Caco-2 (cell line): Measurements from ENCODE around the gene SEMA6D. TPM values are rescaled to one million over a fixed set of nuclear protein-coding genes. Genes with fewer than 3 reads are reported as not detected.
A peak's percentile ranks its signal among the peaks of the same experiment; 100 is the strongest.

Experiments used
- Bru-seq: library from RNA; stranded (reverse); fragments of 400-500 nt; gene quantifications from one replicate; lab custom pipeline; 2021; lab: Mats Ljungman, UMichigan
- BruChase-seq, 2 experiments: library from RNA; stranded (reverse); fragments of 400-500 nt; gene quantifications; one replicate each; lab custom pipeline; 2021; lab: Mats Ljungman, UMichigan
- BruUV-seq: library from RNA; stranded (reverse); fragments of 400-500 nt; replicated peaks from 2 replicates; lab custom pipeline; 2021; lab: Mats Ljungman, UMichigan
- CTCF ChIA-PET: fragments of 300-600 bp; sonication (Branson Sonifier 250); formaldehyde crosslinking; loops from one replicate; lab custom pipeline; 2022; ENCODE audit warnings: antibody characterized with exemption; lab: Charles Lee
- POLR2A ChIA-PET: fragments of 300-600 bp; sonication (Branson Sonifier 250); formaldehyde crosslinking; loops from one replicate; lab custom pipeline; 2022; ENCODE audit warnings: antibody characterized with exemption; lab: Charles Lee
- DNase-seq, 2 experiments: peaks; one replicate each; pipeline versions ENCODE4 v3.0.0 to v3.0.0-alpha.2; 2020 to 2022
- H3K27me3 ChIP-seq: replicated peaks from 2 replicates; pipeline ENCODE4 v1.6.0; 2011; ENCODE audit warnings: low read length; ENCODE audit not compliant: control insufficient read depth, insufficient read depth
- H3K36me3 ChIP-seq: 2 replicates; pipeline ENCODE4 v1.5.1; 2011; ENCODE audit warnings: low read length; ENCODE audit not compliant: control insufficient read depth, insufficient read depth
- H3K4me1 ChIP-seq: fragments of 250-450 bp; sonication (Bioruptor Pico); 2 replicates; pipeline ENCODE4 v1.5.1; 2020; ENCODE audit warnings: mild to moderate bottlenecking
- H3K4me3 ChIP-seq: 2 replicates; pipeline ENCODE4 v1.5.1; 2011; ENCODE audit warnings: low read depth, mild to moderate bottlenecking, control low read depth, low read length
- H3K9me3 ChIP-seq: fragments of 250-450 bp; sonication (Bioruptor Pico); 2 replicates; pipeline ENCODE4 v1.5.1; 2020; ENCODE audit warnings: mild to moderate bottlenecking, moderate library complexity
- H3K27ac Mint-ChIP-seq: one replicate; pipeline ENCODE4 v1.8.0; 2022; ENCODE audit warnings: mixed read lengths; ENCODE audit not compliant: unreplicated experiment
- H3K27me3 Mint-ChIP-seq: one replicate; pipeline ENCODE4 v1.8.0; 2022; ENCODE audit warnings: mixed read lengths; ENCODE audit not compliant: insufficient read depth, unreplicated experiment
- H3K36me3 Mint-ChIP-seq: one replicate; pipeline ENCODE4 v1.8.0; 2022; ENCODE audit warnings: mild to moderate bottlenecking, mixed read lengths; ENCODE audit not compliant: insufficient read depth, unreplicated experiment
- H3K4me1 Mint-ChIP-seq: one replicate; pipeline ENCODE4 v1.8.0; 2022; ENCODE audit warnings: low read depth, mixed read lengths; ENCODE audit not compliant: unreplicated experiment
- H3K4me3 Mint-ChIP-seq: one replicate; pipeline ENCODE4 v1.8.0; 2022; ENCODE audit warnings: mild to moderate bottlenecking, moderate library complexity, mixed read lengths; ENCODE audit not compliant: unreplicated experiment
- H3K9me3 Mint-ChIP-seq: one replicate; pipeline ENCODE4 v1.8.0; 2022; ENCODE audit warnings: mixed read lengths; ENCODE audit not compliant: unreplicated experiment
- CTCF ChIP-seq, 2 experiments: fragments of 200-600 bp in 1 of 2; IDR thresholded peaks; 1 replicate in 1 of 2; 2 replicates in 1 of 2; pipeline versions ENCODE4 v1.5.1 to v1.8.0; 2011 to 2022; ENCODE audit warnings: antibody characterized with exemption in 1 of 2, control low read depth in 1 of 2, inconsistent platforms in 1 of 2, low read depth in 1 of 2, low read length in 1 of 2, mild to moderate bottlenecking in 1 of 2, moderate library complexity in 1 of 2; ENCODE audit not compliant: insufficient read depth in 1 of 2, severe bottlenecking in 1 of 2, unreplicated experiment in 1 of 2
- intact Hi-C: fragments of 100-400 bp; cut with micrococcal nuclease; formaldehyde crosslinking; loops from one replicate; pipeline ENCODE4 v1.10.0; 2022; ENCODE audit not compliant: unreplicated experiment
- long read RNA-seq: library from polyadenylated mRNA; stranded (forward); transcript quantifications from one replicate; pipeline ENCODE4 v2.0.0, GENCODE V29; 2022
- total RNA-seq: library from RNA; stranded (reverse); gene quantifications from 2 replicates; pipeline ENCODE4 v1.2.3, GENCODE V29; 2022

The SEMA6D gene
- 0.18 and 0.67 TPM in 2 replicates for total RNA-seq
- Bru-seq, nascent RNA = percentile 21 among the genes with signal in this experiment
- percentile 21 among the genes with signal in this experiment for BruChase-seq, experiment 1, labeled RNA remaining after a 2-hour chase
- percentile 11 among the genes with signal in this experiment for BruChase-seq, experiment 2, labeled RNA remaining after a 6-hour chase
- long read RNA-seq = 0 reads

GRCh38 chr15:47717036-47717612 lies at the start of gene SEMA6D:
TSS of gene SEMA6D (plus strand) at chr15:47717505. CDS start at chr15:47759799, 42,294 bp downstream.
- Mint-ChIP-seq H3K4me3 (peak within 1 kb of the TSS; percentile 64), H3K27me3 (peaks cover 25% of the 10 kb centered on the region), H3K4me1 (peaks cover 7% of the 10 kb centered on the region), H3K27ac (no peak within 1 kb of the TSS), H3K36me3 (no peaks in the 10 kb centered on the region), H3K9me3 (no peaks in the 10 kb centered on the region)
- H3K27me3 ChIP-seq = no peaks in the 10 kb centered on the region; the same call in 1 of the 2 replicates
- DNase-seq = peak; percentile 46 to 51
- POLR2A ChIA-PET = no interaction called here
- BruUV-seq = no TSS peak
- TF ChIP-seq CTCF (IDR thresholded peaks at IDR 0.05; ENCODE audit: insufficient read depth in 1 of 2, low read depth in 1 of 2, low read length in 1 of 2, severe bottlenecking in 1 of 2, unreplicated experiment in 1 of 2) = no peak
- H3K9me3 ChIP-seq = no peaks in the 10 kb centered on the region
- CTCF ChIA-PET = interaction anchor here (1.3 kb wide), 1 partner anchor 271 kb away, joined by 4 read pairs; no protein-coding TSS in a partner anchor
- intact Hi-C loops = loop anchor here (10.0 kb wide), 1 partner anchor 522 kb away; no protein-coding TSS in a partner anchor
- no peaks in the 10 kb centered on the region for H3K4me1 ChIP-seq
- no peaks in the 10 kb centered on the region for H3K36me3 ChIP-seq
- no peak within 1 kb of the TSS; the same call in 1 of the 2 replicates for H3K4me3 ChIP-seq

- no peak for DNase-seq
- intact Hi-C loops = no loop called here
- no peak for TF ChIP-seq CTCF (IDR thresholded peaks at IDR 0.05; ENCODE audit: insufficient read depth in 1 of 2, low read depth in 1 of 2, low read length in 1 of 2, severe bottlenecking in 1 of 2, unreplicated experiment in 1 of 2)
- H3K36me3 Mint-ChIP-seq = no peaks in the 10 kb centered on the region
- no peak overlapping the region for H3K27ac Mint-ChIP-seq
- Histone ChIP-seq H3K27me3 (no peaks in the 10 kb centered on the region), H3K4me3 (no peak overlapping the region), H3K36me3 (no peaks in the 10 kb centered on the region), H3K9me3 (no peaks in the 10 kb centered on the region), H3K4me1 (no peaks in the 10 kb centered on the region)
- peaks cover 10% of the 10 kb centered on the region for H3K27me3 Mint-ChIP-seq
- ChIA-PET POLR2A (no interaction called here), CTCF (no interaction called here)
- H3K4me1 Mint-ChIP-seq = no peaks in the 10 kb centered on the region
- H3K4me3 Mint-ChIP-seq = no peak overlapping the region
- H3K9me3 Mint-ChIP-seq = no peaks in the 10 kb centered on the region
- no TSS peak for BruUV-seq
Observed at GRCh38 chr15:47669221-47669620, 48.1 kb upstream of the SEMA6D start.

- H3K27me3 ChIP-seq = no peaks in the 10 kb centered on the region
- no peak overlapping the region for H3K4me3 ChIP-seq
- no peaks in the 10 kb centered on the region for H3K4me1 ChIP-seq
- ChIA-PET CTCF (no interaction called here), POLR2A (no interaction called here)
- Mint-ChIP-seq H3K4me3 (no peak overlapping the region), H3K36me3 (no peaks in the 10 kb centered on the region), H3K9me3 (no peaks in the 10 kb centered on the region), H3K27ac (no peak overlapping the region), H3K27me3 (peaks cover 10% of the 10 kb centered on the region), H3K4me1 (no peaks in the 10 kb centered on the region)
- no peak for TF ChIP-seq CTCF (IDR thresholded peaks at IDR 0.05; ENCODE audit: insufficient read depth in 1 of 2, low read depth in 1 of 2, low read length in 1 of 2, severe bottlenecking in 1 of 2, unreplicated experiment in 1 of 2)
- H3K9me3 ChIP-seq = no peaks in the 10 kb centered on the region
- DNase-seq = no peak
- no TSS peak for BruUV-seq
- intact Hi-C loops = no loop called here
- no peaks in the 10 kb centered on the region for H3K36me3 ChIP-seq
Observed at GRCh38 chr15:47670365-47670764, 46.9 kb upstream of the SEMA6D start.
